H1 (cell line): ENCODE measurements around the gene RRM2. TPM values are rescaled to one million over a fixed set of nuclear protein-coding genes. Genes with fewer than 3 reads are reported as not detected.

Experiments
- CTCF ChIA-PET: fragments of 300-600 bp; sonication (Branson Sonifier 250); formaldehyde crosslinking; loops from one replicate; lab custom pipeline; 2021; ENCODE audit not compliant: partially characterized antibody; lab: Charles Lee
- POLR2A ChIA-PET: fragments of 300-600 bp; sonication (Branson Sonifier 250); formaldehyde crosslinking; loops from one replicate; lab custom pipeline; 2021; ENCODE audit warnings: inconsistent platforms; ENCODE audit not compliant: partially characterized antibody; lab: Charles Lee
- DNase-seq, 2 experiments: peaks; one replicate each; pipeline versions ENCODE4 v3.0.0 to v3.0.0-alpha.2; 2010 to 2022; ENCODE audit warnings: low spot score in 2 of 2, low read depth in 1 of 2, mixed read lengths in 1 of 2
- FAIRE-seq: peaks from 2 replicates; lab custom pipeline; 2011; peaks lifted over from hg19 to GRCh38; lab: Jason Lieb, UNC
- H2AFZ ChIP-seq: 2 replicates; pipeline ENCODE4 v1.8.1; 2012; ENCODE audit warnings: low read length, inconsistent platforms
- H2AK5ac ChIP-seq: 2 replicates; pipeline ENCODE4 v1.6.1; 2013; ENCODE audit warnings: low read depth, low read length
- H2BK120ac ChIP-seq: replicated peaks from 2 replicates; pipeline ENCODE3; 2013; ENCODE audit warnings: low read depth, low read length, inconsistent platforms
- H2BK12ac ChIP-seq: 2 replicates; pipeline ENCODE4 v1.6.1; 2013; ENCODE audit warnings: low read depth, low read length
- H2BK15ac ChIP-seq: 2 replicates; pipeline ENCODE4 v1.6.1; 2013; ENCODE audit warnings: low read length
- H2BK20ac ChIP-seq: 2 replicates; pipeline ENCODE4 v1.6.1; 2013; ENCODE audit warnings: low read length
- H2BK5ac ChIP-seq: 2 replicates; pipeline ENCODE4 v1.6.1; 2013; ENCODE audit warnings: low read depth, low read length
- H3K14ac ChIP-seq: 2 replicates; pipeline ENCODE4 v1.6.1; 2013; ENCODE audit warnings: inconsistent platforms; ENCODE audit not compliant: insufficient read length
- H3K18ac ChIP-seq: 2 replicates; pipeline ENCODE4 v1.6.1; 2013; ENCODE audit warnings: low read length; ENCODE audit errors: extremely low read depth
- H3K23ac ChIP-seq: 2 replicates; pipeline ENCODE4 v1.6.1; 2013; ENCODE audit warnings: inconsistent platforms; ENCODE audit not compliant: insufficient read length
- H3K23me2 ChIP-seq: 2 replicates; pipeline ENCODE4 v1.6.1; 2013; ENCODE audit warnings: low read depth, low read length
- H3K27ac ChIP-seq: 2 replicates; pipeline ENCODE4 v1.6.1; 2011; ENCODE audit warnings: low read depth, low read length, inconsistent platforms
- H3K27me3 ChIP-seq, 4 experiments: replicated peaks in 1 of 4; 1 replicate in 1 of 4; 2 replicates in 3 of 4; pipeline versions ENCODE4 v1.6.1 to v1.8.1; 2011 to 2013; ENCODE audit warnings: low read length in 3 of 4, mild to moderate bottlenecking in 3 of 4, inconsistent platforms in 2 of 4, mixed read lengths in 2 of 4, moderate library complexity in 1 of 4; ENCODE audit not compliant: control insufficient read depth in 3 of 4, insufficient read depth in 3 of 4; ENCODE audit errors: extremely low read depth in 1 of 4
- H3K36me3 ChIP-seq, 4 experiments: 2 replicates each; pipeline versions ENCODE4 v1.6.1 to v1.8.1; 2011 to 2013; ENCODE audit warnings: mild to moderate bottlenecking in 4 of 4, low read length in 3 of 4, moderate library complexity in 2 of 4, control low read depth in 1 of 4, inconsistent platforms in 1 of 4; ENCODE audit not compliant: insufficient read depth in 4 of 4, control insufficient read depth in 2 of 4
- H3K4ac ChIP-seq: replicated peaks from 2 replicates; pipeline ENCODE3; 2013; ENCODE audit warnings: low read length, low read depth, mixed read lengths, inconsistent platforms; ENCODE audit not compliant: insufficient read length
- H3K4me1 ChIP-seq, 4 experiments: replicated peaks in 1 of 4; 1 replicate in 1 of 4; 2 replicates in 3 of 4; pipeline versions ENCODE4 v1.6.1 to v1.8.1; 2011 to 2013; ENCODE audit warnings: low read length in 3 of 4, inconsistent platforms in 2 of 4, mixed read lengths in 1 of 4; ENCODE audit not compliant: insufficient read depth in 4 of 4, control insufficient read depth in 3 of 4
- H3K4me2 ChIP-seq, 2 experiments: 2 replicates each; pipeline versions ENCODE4 v1.6.1 to v1.8.1; 2011 to 2013; ENCODE audit warnings: low read depth in 2 of 2, low read length in 2 of 2, control low read depth in 1 of 2, inconsistent platforms in 1 of 2, mild to moderate bottlenecking in 1 of 2; ENCODE audit not compliant: insufficient read depth in 1 of 2
- H3K4me3 ChIP-seq, 4 experiments: fragments of 200-600, 300-600 bp in 1 of 4; sonication (generic), shearing (Covaris generic), sonication (Bioruptor Twin) in 1 of 4; 2 replicates each; pipeline versions ENCODE4 v1.5.1 to v1.8.1; 2011 to 2016; ENCODE audit warnings: low read length in 4 of 4, low read depth in 3 of 4, control low read depth in 2 of 4, inconsistent platforms in 2 of 4, mild to moderate bottlenecking in 2 of 4, mixed read lengths in 1 of 4, moderate library complexity in 1 of 4; ENCODE audit not compliant: insufficient read depth in 2 of 4; ENCODE audit errors: extremely low read depth in 1 of 4
- H3K56ac ChIP-seq: replicated peaks from 2 replicates; pipeline ENCODE3; 2013; ENCODE audit warnings: low read depth, mild to moderate bottlenecking, mixed read lengths, low read length, inconsistent platforms; ENCODE audit not compliant: insufficient read length
- H3K79me1 ChIP-seq: 2 replicates; pipeline ENCODE4 v1.6.1; 2013; ENCODE audit warnings: low read depth, low read length, control low read depth
- H3K79me2 ChIP-seq, 2 experiments: 2 replicates each; pipeline versions ENCODE4 v1.6.1 to v1.8.1; 2012 to 2013; ENCODE audit warnings: low read length in 2 of 2, mild to moderate bottlenecking in 2 of 2, inconsistent platforms in 1 of 2; ENCODE audit not compliant: insufficient read depth in 2 of 2, control insufficient read depth in 1 of 2
- H3K9ac ChIP-seq, 4 experiments: replicated peaks in 1 of 4; 1 replicate in 1 of 4; 2 replicates in 3 of 4; pipeline versions ENCODE4 v1.6.1 to v1.8.1; 2011 to 2013; ENCODE audit warnings: low read depth in 3 of 4, low read length in 3 of 4, control low read depth in 2 of 4, mild to moderate bottlenecking in 2 of 4, moderate library complexity in 2 of 4, inconsistent platforms in 1 of 4; ENCODE audit errors: extremely low read depth in 1 of 4
- H3K9me3 ChIP-seq, 2 experiments: 2 replicates each; pipeline versions ENCODE4 v1.6.1 to v1.8.1; 2012 to 2013; ENCODE audit warnings: mild to moderate bottlenecking in 2 of 2, moderate library complexity in 2 of 2, control low read depth in 1 of 2, inconsistent platforms in 1 of 2, low read depth in 1 of 2, low read length in 1 of 2, mixed read lengths in 1 of 2; ENCODE audit not compliant: insufficient read depth in 2 of 2
- H4K20me1 ChIP-seq, 2 experiments: replicated peaks in 1 of 2; 2 replicates each; pipeline versions ENCODE3 to v1.8.1; 2011 to 2013; ENCODE audit warnings: inconsistent platforms in 2 of 2, low read length in 2 of 2, mild to moderate bottlenecking in 1 of 2; ENCODE audit not compliant: insufficient read depth in 2 of 2, control insufficient read depth in 1 of 2
- H4K5ac ChIP-seq: 2 replicates; pipeline ENCODE4 v1.6.1; 2013; ENCODE audit warnings: low read length, low read depth, mixed read lengths, inconsistent platforms; ENCODE audit not compliant: insufficient read length
- H4K8ac ChIP-seq: 2 replicates; pipeline ENCODE4 v1.8.0; 2013; ENCODE audit warnings: mild to moderate bottlenecking, moderate library complexity, low read length, inconsistent platforms; ENCODE audit not compliant: insufficient read depth; ENCODE audit errors: extremely low read depth
- H4K91ac ChIP-seq: replicated peaks from 2 replicates; pipeline ENCODE3; 2013; ENCODE audit warnings: low read length, mixed read lengths, inconsistent platforms; ENCODE audit not compliant: insufficient read length
- ATF3 ChIP-seq: IDR thresholded peaks from 2 replicates; pipeline ENCODE4 v1.6.1; 2011; ENCODE audit warnings: low read depth, mild to moderate bottlenecking, low read length; ENCODE audit not compliant: insufficient read depth
- POLR2AphosphoS5 ChIP-seq: IDR thresholded peaks from 2 replicates; pipeline ENCODE4 v1.6.1; 2011; ENCODE audit warnings: low read depth, low read length
- TBP ChIP-seq: IDR thresholded peaks from 2 replicates; pipeline ENCODE4 v1.6.1; 2011; ENCODE audit warnings: low read depth, low read length, improper control_type of control experiment
- WGBS, 2 experiments: shearing (Covaris generic) in 1 of 2; methylation state at CpG; one replicate each; pipeline versions ENCODE4 v1.1.6 to v1.1.7; 2013 to 2015; ENCODE audit warnings: low lambda C conversion rate in 2 of 2, mixed read lengths in 2 of 2, inconsistent platforms in 1 of 2, low coverage in 1 of 2, missing lambda C conversion rate in 1 of 2; ENCODE audit not compliant: insufficient replicate concordance in 2 of 2, insufficient coverage in 1 of 2, insufficient read length in 1 of 2; ENCODE audit errors: extremely low coverage in 1 of 2, missing lambda C conversion rate in 1 of 2; 5-methylcytosine and 5-hydroxymethylcytosine counted together
- polyA plus RNA-seq, 7 experiments: library from polyadenylated mRNA; depleted of rRNA in 3 of 7; stranded (reverse) in 5 of 7; unstranded in 2 of 7; fragments of >200 nt in 5 of 7; fragments of 200-250 nt in 2 of 7; gene quantifications; 1 replicate in 5 of 7; 2 replicates in 1 of 7; 4 replicates in 1 of 7; pipeline versions ENCODE4 v1.2.1 to v1.2.3, GENCODE V29; 2011 to 2013; ENCODE audit warnings: missing spikeins in 2 of 7, mixed read lengths in 2 of 7
- total RNA-seq: library from RNA; stranded (reverse); fragmentation: NEBNext Ultra II Directional; extraction: Animal tissue kit (Norgen Biotek cat#: 25700); gene quantifications from 2 replicates; pipeline ENCODE4 v1.2.1, GENCODE V29; 2021

RRM2 gene
- total and polyA plus RNA-seq, 2 of the 8 experiments (the other 6 are each of a cell fraction or from before 2014, with no cell fraction given), result 37.7 to 215 TPM

GRCh38 chr2:10145519-10146357, 23.2 kb downstream of the RRM2 start:
- no peak overlapping the region for H2AK5ac ChIP-seq
- H3K9ac ChIP-seq, result no peak overlapping the region
- H3K23ac ChIP-seq, result no peak overlapping the region
- no peak overlapping the region for H4K5ac ChIP-seq
- no peak overlapping the region for H3K4me3 ChIP-seq
- H3K79me1 ChIP-seq, result no peaks in the 10 kb centered on the region
- no peak overlapping the region for H2BK15ac ChIP-seq
- DNase-seq (no peak), FAIRE-seq (no peak)
- H2AFZ ChIP-seq, result no peak overlapping the region
- no peak overlapping the region for H3K56ac ChIP-seq
- H3K79me2 ChIP-seq, result no peaks in the 10 kb centered on the region
- H2BK5ac ChIP-seq, result no peak overlapping the region
- no peak overlapping the region for H4K8ac ChIP-seq
- H3K4me2 ChIP-seq, result no peak overlapping the region
- H4K91ac ChIP-seq, result no peak overlapping the region
- H3K18ac ChIP-seq, result no peak overlapping the region
- 90% methylated on average over 13 of the region's 13 CpGs; no CpG with 5 or more reads in 1 of the 2 experiments for WGBS, 2 experiments
- no peak overlapping the region for H2BK120ac ChIP-seq
- H3K36me3 ChIP-seq, result peaks cover 0 to 10% (median 5%) of the 10 kb centered on the region in 4 experiments; a peak in 6 of 8 replicates
- TF ChIP-seq TBP (no peak), ATF3 (no peak), POLR2AphosphoS5 (no peak)
- no peak overlapping the region for H2BK12ac ChIP-seq
- ChIA-PET POLR2A (interaction anchor here (0.7 to 0.9 kb wide), 2 partner anchors 17 to 22 kb away, joined by 3 to 5 read pairs; no protein-coding TSS in a partner anchor), CTCF (interaction anchor here (1.1 to 11.2 kb wide), 8 partner anchors 10 to 289 kb away, joined by 4 to 169 read pairs (median 22); partner anchors contain the start of gene RRM2)
- peaks cover 3 to 6% of the 10 kb centered on the region in 2 experiments for H4K20me1 ChIP-seq
- no peaks in the 10 kb centered on the region for H3K4me1 ChIP-seq
- H2BK20ac ChIP-seq, result no peak overlapping the region
- H3K23me2 ChIP-seq, result no peaks in the 10 kb centered on the region
- H3K4ac ChIP-seq, result no peak overlapping the region
- H3K27ac ChIP-seq, result no peak overlapping the region
- H3K27me3 ChIP-seq, result 0 out of 7 replicates have a peak, but pooled peaks cover 0 to 3% (median 0%) of the 10 kb centered on the region in 4 experiments
- H3K9me3 ChIP-seq, result no peaks in the 10 kb centered on the region
- no peak overlapping the region for H3K14ac ChIP-seq
